Measurements from ENCODE around the gene TMEM221.

GRCh38 chr19:17487284-17488121 is 39.0 kb upstream of the TMEM221 start:
- TF ChIP-seq CTCF (IDR thresholded peaks at IDR 0.05 in 8 of 11, conservative IDR thresholded peaks at IDR 0.05 in 3 of 11) (no peak), POLR2A (IDR thresholded peaks at IDR 0.05) (no peak)

Data from spleen (tissue), 7 donors.